ENCODE data around the gene DNAH14.

- TF ChIP-seq, protein P1, sequence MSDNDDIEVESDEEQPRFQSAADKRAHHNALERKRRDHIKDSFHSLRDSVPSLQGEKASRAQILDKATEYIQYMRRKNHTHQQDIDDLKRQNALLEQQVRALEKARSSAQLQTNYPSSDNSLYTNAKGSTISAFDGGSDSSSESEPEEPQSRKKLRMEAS (IDR thresholded peaks at IDR 0.05) = no peak
- TF ChIP-seq GABPA (IDR thresholded peaks at IDR 0.05 in 1 of 2, conservative IDR thresholded peaks at IDR 0.05 in 1 of 2) (no peak), TAF1 (conservative IDR thresholded peaks at IDR 0.05) (no peak), EGR1 (IDR thresholded peaks at IDR 0.05; ENCODE audit: low read depth in 2 of 2) (no peak), FOXA2 (IDR thresholded peaks at IDR 0.05) (no peak)
- TF ChIP-seq, protein P2, sequence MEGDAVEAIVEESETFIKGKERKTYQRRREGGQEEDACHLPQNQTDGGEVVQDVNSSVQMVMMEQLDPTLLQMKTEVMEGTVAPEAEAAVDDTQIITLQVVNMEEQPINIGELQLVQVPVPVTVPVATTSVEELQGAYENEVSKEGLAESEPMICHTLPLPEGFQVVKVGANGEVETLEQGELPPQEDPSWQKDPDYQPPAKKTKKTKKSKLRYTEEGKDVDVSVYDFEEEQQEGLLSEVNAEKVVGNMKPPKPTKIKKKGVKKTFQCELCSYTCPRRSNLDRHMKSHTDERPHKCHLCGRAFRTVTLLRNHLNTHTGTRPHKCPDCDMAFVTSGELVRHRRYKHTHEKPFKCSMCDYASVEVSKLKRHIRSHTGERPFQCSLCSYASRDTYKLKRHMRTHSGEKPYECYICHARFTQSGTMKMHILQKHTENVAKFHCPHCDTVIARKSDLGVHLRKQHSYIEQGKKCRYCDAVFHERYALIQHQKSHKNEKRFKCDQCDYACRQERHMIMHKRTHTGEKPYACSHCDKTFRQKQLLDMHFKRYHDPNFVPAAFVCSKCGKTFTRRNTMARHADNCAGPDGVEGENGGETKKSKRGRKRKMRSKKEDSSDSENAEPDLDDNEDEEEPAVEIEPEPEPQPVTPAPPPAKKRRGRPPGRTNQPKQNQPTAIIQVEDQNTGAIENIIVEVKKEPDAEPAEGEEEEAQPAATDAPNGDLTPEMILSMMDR (IDR thresholded peaks at IDR 0.05; ENCODE audit: low read depth, low read length, missing input control) = no peak
Observed at GRCh38 chr1:225319871-225320270, 390.4 kb downstream of the DNAH14 start.
